Mesothelial cell of epicardium (in vitro differentiated cells): Measurements from ENCODE around the gene MED27. TPM values are rescaled to one million over a fixed set of nuclear protein-coding genes. Genes with fewer than 3 reads are reported as not detected.

Experiments
- DNase-seq, 2 experiments: peaks; one replicate each; pipeline ENCODE4 v3.0.0; 2021; ENCODE audit warnings: low spot score in 2 of 2; ENCODE audit not compliant: unreplicated experiment in 2 of 2
- H3K27ac Mint-ChIP-seq: 2 replicates; pipeline ENCODE4 v1.8.0; 2021; ENCODE audit warnings: mixed read lengths
- H3K27me3 Mint-ChIP-seq: 2 replicates; pipeline ENCODE4 v1.8.0; 2021; ENCODE audit warnings: low read depth, mixed read lengths
- H3K36me3 Mint-ChIP-seq: 2 replicates; pipeline ENCODE4 v1.8.0; 2021; ENCODE audit warnings: mixed read lengths
- H3K4me1 Mint-ChIP-seq: 2 replicates; pipeline ENCODE4 v1.8.0; 2021; ENCODE audit warnings: mixed read lengths
- H3K4me3 Mint-ChIP-seq: 2 replicates; pipeline ENCODE4 v1.8.0; 2021; ENCODE audit warnings: mild to moderate bottlenecking, moderate library complexity, mixed read lengths
- H3K9me3 Mint-ChIP-seq: 2 replicates; pipeline ENCODE4 v1.8.0; 2021; ENCODE audit warnings: mixed read lengths
- total RNA-seq: library from RNA; stranded (reverse); gene quantifications from 3 replicates; pipeline ENCODE4 v1.2.1, GENCODE V29; 2021
- TF ChIP-seq, protein P1 (sequence below): fragments of 200-600 bp; sonication (generic); IDR thresholded peaks from one replicate; pipeline ENCODE4 v1.5.0; 2021; ENCODE audit warnings: antibody characterized with exemption; ENCODE audit not compliant: unreplicated experiment

MED27 gene
- total RNA-seq, 1 donor from 2014 or later, result 29.0 TPM

DNA sequence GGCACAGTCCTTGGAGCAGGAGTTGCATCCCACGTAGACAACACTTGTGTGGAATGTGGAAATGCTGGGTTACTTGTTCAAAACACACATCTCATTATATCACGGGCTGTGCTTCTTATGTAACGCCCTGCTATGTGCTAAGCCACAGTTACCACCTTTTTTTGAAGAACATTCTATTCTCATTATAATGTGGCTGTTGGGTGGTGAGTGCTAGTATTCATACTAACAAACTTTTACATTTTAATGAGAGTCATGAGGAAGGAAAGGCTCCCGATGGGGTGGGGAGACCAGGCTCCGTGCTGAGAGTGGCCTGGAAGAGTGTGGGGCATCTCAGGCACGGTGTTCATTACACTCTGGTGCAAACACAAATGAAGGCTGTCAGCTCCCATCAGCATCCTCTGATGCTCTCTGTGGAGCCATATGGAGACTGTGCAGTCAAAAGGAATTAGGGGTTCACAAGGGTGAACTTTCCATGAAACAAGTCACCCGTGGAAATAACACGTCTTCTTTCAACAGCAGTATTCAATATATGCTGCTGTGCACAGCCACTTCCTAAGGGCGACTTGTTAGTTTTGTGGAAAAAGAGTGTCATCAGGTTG is 186.7 kb downstream of the MED27 start:
- no peak overlapping the region for H3K4me3 Mint-ChIP-seq
- H3K36me3 Mint-ChIP-seq, result no peaks in the 10 kb centered on the region
- no peak overlapping the region for H3K27ac Mint-ChIP-seq
- peaks cover 23% of the 10 kb centered on the region for H3K4me1 Mint-ChIP-seq
- H3K27me3 Mint-ChIP-seq, result no peaks in the 10 kb centered on the region
- TF ChIP-seq, protein P1, sequence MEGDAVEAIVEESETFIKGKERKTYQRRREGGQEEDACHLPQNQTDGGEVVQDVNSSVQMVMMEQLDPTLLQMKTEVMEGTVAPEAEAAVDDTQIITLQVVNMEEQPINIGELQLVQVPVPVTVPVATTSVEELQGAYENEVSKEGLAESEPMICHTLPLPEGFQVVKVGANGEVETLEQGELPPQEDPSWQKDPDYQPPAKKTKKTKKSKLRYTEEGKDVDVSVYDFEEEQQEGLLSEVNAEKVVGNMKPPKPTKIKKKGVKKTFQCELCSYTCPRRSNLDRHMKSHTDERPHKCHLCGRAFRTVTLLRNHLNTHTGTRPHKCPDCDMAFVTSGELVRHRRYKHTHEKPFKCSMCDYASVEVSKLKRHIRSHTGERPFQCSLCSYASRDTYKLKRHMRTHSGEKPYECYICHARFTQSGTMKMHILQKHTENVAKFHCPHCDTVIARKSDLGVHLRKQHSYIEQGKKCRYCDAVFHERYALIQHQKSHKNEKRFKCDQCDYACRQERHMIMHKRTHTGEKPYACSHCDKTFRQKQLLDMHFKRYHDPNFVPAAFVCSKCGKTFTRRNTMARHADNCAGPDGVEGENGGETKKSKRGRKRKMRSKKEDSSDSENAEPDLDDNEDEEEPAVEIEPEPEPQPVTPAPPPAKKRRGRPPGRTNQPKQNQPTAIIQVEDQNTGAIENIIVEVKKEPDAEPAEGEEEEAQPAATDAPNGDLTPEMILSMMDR, result no peak
- DNase-seq, result no peak
- H3K9me3 Mint-ChIP-seq, result no peaks in the 10 kb centered on the region

DNA sequence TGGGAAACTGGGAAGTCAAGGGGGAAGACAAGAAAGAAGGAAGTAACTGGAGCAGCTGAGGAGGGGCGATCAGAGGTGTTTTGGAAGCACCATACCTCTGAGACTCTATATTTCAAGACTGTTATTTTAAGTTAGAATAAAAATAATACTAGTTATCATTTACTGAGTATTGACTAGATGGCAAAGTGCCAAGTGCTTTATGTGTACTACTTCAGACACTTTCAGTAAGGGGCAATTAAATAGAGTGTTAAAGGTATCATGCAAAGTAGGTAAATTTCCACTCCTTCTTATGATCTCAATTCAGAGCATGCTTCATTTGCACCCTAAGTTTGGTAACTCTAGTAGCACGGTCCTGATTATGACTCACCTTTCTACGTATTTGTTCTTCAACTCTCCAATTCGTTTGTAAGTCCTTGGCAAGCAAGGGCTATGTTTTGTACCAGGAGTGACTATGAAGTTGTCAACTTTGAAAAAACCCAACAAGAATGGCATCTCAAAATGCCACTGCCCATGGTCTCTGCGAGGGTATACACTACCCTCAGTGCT is 187.4 kb downstream of the MED27 start:
- H3K27ac Mint-ChIP-seq, result no peak overlapping the region
- no peaks in the 10 kb centered on the region for H3K9me3 Mint-ChIP-seq
- TF ChIP-seq, protein P1, result no peak
- no peaks in the 10 kb centered on the region for H3K36me3 Mint-ChIP-seq
- no peak for DNase-seq
- no peak overlapping the region for H3K4me3 Mint-ChIP-seq
- H3K4me1 Mint-ChIP-seq, result peaks cover 23% of the 10 kb centered on the region
- no peaks in the 10 kb centered on the region for H3K27me3 Mint-ChIP-seq

DNA sequence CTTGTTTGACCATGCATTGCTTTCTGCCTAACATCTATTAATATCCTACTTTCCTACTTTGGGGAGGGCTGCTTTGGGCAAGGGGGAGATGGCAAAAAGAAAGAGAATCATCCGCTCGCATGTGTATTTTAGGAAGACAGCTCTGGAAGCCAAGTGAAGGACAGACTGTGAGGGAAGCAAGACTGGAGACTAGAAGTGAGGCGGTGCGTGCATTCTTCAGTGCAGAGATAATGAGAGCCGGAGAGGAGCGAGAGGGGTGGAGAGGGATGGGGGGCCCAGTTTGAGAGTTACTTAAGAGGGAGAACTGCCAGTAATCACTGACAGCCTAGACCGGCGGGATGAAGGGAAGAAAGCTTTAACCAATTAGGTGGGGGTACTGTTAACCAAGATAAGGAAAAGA is 188.1 kb downstream of the MED27 start:
- Mint-ChIP-seq H3K4me1 (peaks cover 25% of the 10 kb centered on the region), H3K27me3 (no peaks in the 10 kb centered on the region)
- DNase-seq, result no peak

DNA sequence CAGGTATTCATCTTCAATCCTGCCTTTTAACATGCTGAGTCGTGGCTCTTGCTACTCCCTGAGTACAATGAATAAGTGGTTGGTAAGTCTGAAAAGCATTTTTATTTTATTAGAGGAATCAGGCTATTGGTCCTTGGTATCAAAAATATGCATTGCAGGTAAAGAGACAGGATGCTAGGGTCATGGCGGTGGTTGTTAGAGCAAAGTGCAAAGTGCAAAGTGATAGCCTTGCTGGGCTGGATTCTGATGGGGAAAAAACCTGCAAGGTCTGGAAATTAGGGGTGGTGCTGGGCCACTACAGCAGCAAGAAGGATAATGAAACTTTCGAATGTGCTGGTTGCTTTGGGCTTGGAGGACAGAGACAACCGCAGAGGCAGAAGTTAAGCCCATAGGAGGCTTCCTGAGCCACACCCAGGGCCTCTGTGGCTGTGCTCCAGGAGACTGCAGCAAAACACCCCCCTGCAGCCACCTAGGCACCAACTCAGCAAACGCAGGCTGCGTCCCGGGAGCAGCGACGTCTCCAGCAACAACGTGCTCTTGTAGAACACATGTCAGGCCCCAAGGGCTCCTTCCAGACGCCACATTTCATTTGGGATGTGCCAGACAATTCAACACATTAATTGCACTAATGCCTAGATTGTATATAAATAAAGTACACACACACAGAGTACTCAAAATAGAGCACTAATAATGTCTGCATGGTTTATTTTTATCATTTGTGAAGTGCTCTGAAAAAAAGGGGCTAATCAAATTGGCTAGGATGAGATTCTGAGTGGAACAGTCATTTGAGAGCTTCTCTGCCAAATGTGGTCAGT is 190.0 kb downstream of the MED27 start:
- Mint-ChIP-seq H3K4me1 (peaks cover 28% of the 10 kb centered on the region), H3K27ac (no peak overlapping the region)
- no peak for DNase-seq

More for the DNA sequence above, 188.1 kb downstream of the MED27 start:
- H3K36me3 Mint-ChIP-seq, result no peaks in the 10 kb centered on the region
- TF ChIP-seq, protein P1, result no peak
- H3K4me3 Mint-ChIP-seq, result no peak overlapping the region
- H3K27ac Mint-ChIP-seq, result peak overlapping the region; percentile 7
- H3K9me3 Mint-ChIP-seq, result no peaks in the 10 kb centered on the region

DNA sequence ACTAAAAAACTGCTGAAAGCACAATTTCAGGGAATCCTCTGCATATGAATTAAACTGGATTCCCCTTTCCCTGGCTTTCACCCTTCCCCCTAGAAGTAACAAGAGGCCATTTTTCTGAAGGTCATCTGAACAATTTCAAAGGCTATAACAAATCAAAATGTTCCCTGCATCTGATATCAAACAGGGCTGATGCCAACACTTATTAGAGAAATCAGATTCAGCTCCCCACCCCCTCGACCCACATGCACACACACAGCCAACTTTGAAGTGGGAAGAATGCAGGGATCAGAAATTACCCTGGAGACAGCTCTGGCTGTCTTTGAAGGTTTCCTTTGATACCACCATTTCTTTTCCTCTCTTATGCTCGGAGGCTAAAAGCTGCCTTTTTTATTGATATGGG is 190.7 kb downstream of the MED27 start:
- no peak overlapping the region for H3K4me3 Mint-ChIP-seq
- peak overlapping the region; percentile 73 for H3K27ac Mint-ChIP-seq
- peaks cover 28% of the 10 kb centered on the region for H3K4me1 Mint-ChIP-seq

More for the DNA sequence above, 190.0 kb downstream of the MED27 start:
- no peaks in the 10 kb centered on the region for H3K27me3 Mint-ChIP-seq
- no peak overlapping the region for H3K4me3 Mint-ChIP-seq
- H3K9me3 Mint-ChIP-seq, result no peaks in the 10 kb centered on the region
- H3K36me3 Mint-ChIP-seq, result no peaks in the 10 kb centered on the region
- TF ChIP-seq, protein P1, result no peak

More for the DNA sequence above, 190.7 kb downstream of the MED27 start:
- Mint-ChIP-seq H3K36me3 (no peaks in the 10 kb centered on the region), H3K9me3 (no peaks in the 10 kb centered on the region), H3K27me3 (no peaks in the 10 kb centered on the region)
- no peak for DNase-seq
- TF ChIP-seq, protein P1, result no peak
